HAP-1 (cell line): ENCODE measurements around the gene SPRR1A.

Experiments
- DNase-seq, 2 experiments: peaks; one replicate each; pipeline ENCODE4 v3.0.0-alpha.2; 2016 to 2020; ENCODE audit warnings: low spot score in 2 of 2
- H3K27me3 ChIP-seq: fragments of 250-450 bp; sonication (Bioruptor Pico); 2 replicates; pipeline ENCODE4 v1.5.1; 2020; ENCODE audit warnings: low read depth, mild to moderate bottlenecking, moderate library complexity
- H3K36me3 ChIP-seq: fragments of 250-450 bp; sonication (Bioruptor Pico); replicated peaks from 2 replicates; pipeline ENCODE4 v1.5.1; 2020; ENCODE audit warnings: mild to moderate bottlenecking
- H3K4me1 ChIP-seq: fragments of 250-450 bp; sonication (Bioruptor Pico); 2 replicates; pipeline ENCODE4 v1.5.1; 2020; ENCODE audit warnings: mild to moderate bottlenecking
- H3K4me3 ChIP-seq: fragments of 250-450 bp; sonication (Bioruptor Pico); 2 replicates; pipeline ENCODE4 v1.5.1; 2020; ENCODE audit warnings: mild to moderate bottlenecking, moderate library complexity
- H3K9me3 ChIP-seq: fragments of 250-450 bp; sonication (Bioruptor Pico); 2 replicates; pipeline ENCODE4 v1.5.1; 2020; ENCODE audit warnings: mild to moderate bottlenecking, moderate library complexity
- in situ Hi-C: fragments of 300-500 bp; cut with MboI; formaldehyde crosslinking; loops from 3 replicates; pipeline ENCODE4 v1.14.3; 2020; ENCODE audit warnings: low sequenced_read_pairs, inconsistent platforms, mixed read lengths

The SPRR1A gene

DNA sequence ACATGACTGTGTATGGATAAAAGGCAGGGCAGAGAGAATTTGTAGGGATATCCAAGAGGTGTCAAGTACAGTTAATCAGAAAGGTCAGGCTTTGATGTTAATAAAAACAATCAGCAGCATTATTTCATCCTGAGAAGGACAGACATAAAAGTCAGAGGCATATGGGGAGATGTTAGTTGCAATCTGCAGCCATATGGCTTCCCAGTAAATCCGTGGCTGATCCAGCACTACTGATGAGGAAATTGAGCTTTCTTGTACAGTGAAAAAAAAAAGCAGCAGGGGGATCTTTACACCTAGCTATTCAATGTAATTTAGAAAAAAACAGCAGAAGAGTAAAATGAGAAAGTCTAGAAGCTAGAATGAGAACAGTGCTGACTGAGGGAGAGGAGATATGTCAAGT lies 44.9 kb downstream of the SPRR1A start:
- Histone ChIP-seq H3K9me3 (no peaks in the 10 kb centered on the region), H3K36me3 (no peaks in the 10 kb centered on the region), H3K4me1 (no peaks in the 10 kb centered on the region), H3K4me3 (no peak overlapping the region), H3K27me3 (no peaks in the 10 kb centered on the region)
- DNase-seq = no peak
- in situ Hi-C loops = no loop called here

DNA sequence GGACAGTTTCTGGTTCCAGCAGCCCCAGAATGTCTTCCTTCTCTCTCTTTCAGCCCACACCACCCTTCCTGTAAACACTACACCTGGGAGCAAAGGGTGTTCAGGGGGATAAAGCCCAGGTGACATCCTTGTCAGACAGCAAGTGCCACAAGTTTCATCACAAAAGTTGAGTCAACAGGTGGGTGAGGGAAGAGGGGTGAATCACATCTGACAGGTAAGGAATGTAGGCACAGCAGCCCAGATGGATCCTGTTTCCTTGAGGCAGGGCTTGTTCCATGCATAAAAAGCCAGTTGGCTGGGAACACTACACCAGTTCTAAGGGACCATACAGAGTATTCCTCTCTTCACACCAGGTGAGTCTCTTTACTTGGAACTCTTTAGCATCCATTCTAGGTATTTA lies 47.0 kb downstream of the SPRR1A start, which contains the start of gene SPRR1B:
SPRR1B (plus strand) TSS at position 309 of the 400 bp plus-strand sequence. CDS start 1,143 bp downstream, outside the sequence.
- Histone ChIP-seq H3K27me3 (no peaks in the 10 kb centered on the region), H3K4me3 (no peak within 1 kb of the TSS), H3K4me1 (no peaks in the 10 kb centered on the region), H3K9me3 (no peaks in the 10 kb centered on the region), H3K36me3 (no peaks in the 10 kb centered on the region)
- in situ Hi-C loops = no loop called here
- no peak for DNase-seq

DNA sequence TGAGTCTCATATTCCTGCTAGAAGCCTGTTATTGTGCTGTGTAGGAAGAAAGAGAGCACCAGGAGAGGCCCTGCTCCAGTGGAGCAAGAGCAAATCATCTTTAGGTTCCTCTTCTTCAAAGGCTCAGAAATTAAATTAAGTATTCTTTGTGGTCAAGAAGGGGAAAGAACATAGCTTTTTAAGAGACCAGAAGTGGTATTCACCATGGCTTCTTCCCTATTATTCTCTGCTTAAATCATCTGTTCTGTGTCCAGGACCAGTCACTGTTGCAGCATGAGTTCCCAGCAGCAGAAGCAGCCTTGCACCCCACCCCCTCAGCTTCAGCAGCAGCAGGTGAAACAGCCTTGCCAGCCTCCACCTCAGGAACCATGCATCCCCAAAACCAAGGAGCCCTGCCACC lies 48.2 kb downstream of the SPRR1A start:
- Histone ChIP-seq H3K9me3 (no peaks in the 10 kb centered on the region), H3K27me3 (no peaks in the 10 kb centered on the region), H3K4me3 (no peak overlapping the region), H3K4me1 (no peaks in the 10 kb centered on the region), H3K36me3 (no peaks in the 10 kb centered on the region)
- DNase-seq = no peak
- in situ Hi-C loops = no loop called here

- Histone ChIP-seq H3K9me3 (no peaks in the 10 kb centered on the region), H3K4me3 (no peak overlapping the region), H3K36me3 (no peaks in the 10 kb centered on the region), H3K4me1 (no peaks in the 10 kb centered on the region), H3K27me3 (no peaks in the 10 kb centered on the region)
- DNase-seq = no peak
- in situ Hi-C loops = no loop called here
Observed at GRCh38 chr1:153032677-153033308, 48.9 kb downstream of the SPRR1A start.

GRCh38 chr1:153035211-153035610 lies 51.3 kb downstream of the SPRR1A start:
- DNase-seq = no peak
- Histone ChIP-seq H3K9me3 (no peaks in the 10 kb centered on the region), H3K4me3 (no peak overlapping the region), H3K4me1 (no peaks in the 10 kb centered on the region), H3K27me3 (no peaks in the 10 kb centered on the region), H3K36me3 (no peaks in the 10 kb centered on the region)
- in situ Hi-C loops = no loop called here
